Measurements from ENCODE around the gene ZNF831.

- TF ChIP-seq EP300 (IDR thresholded peaks at IDR 0.05) = no peak
- TF ChIP-seq, protein P1, sequence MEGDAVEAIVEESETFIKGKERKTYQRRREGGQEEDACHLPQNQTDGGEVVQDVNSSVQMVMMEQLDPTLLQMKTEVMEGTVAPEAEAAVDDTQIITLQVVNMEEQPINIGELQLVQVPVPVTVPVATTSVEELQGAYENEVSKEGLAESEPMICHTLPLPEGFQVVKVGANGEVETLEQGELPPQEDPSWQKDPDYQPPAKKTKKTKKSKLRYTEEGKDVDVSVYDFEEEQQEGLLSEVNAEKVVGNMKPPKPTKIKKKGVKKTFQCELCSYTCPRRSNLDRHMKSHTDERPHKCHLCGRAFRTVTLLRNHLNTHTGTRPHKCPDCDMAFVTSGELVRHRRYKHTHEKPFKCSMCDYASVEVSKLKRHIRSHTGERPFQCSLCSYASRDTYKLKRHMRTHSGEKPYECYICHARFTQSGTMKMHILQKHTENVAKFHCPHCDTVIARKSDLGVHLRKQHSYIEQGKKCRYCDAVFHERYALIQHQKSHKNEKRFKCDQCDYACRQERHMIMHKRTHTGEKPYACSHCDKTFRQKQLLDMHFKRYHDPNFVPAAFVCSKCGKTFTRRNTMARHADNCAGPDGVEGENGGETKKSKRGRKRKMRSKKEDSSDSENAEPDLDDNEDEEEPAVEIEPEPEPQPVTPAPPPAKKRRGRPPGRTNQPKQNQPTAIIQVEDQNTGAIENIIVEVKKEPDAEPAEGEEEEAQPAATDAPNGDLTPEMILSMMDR (IDR thresholded peaks at IDR 0.05) = no peak
These were observed 3.1 kb upstream of the ZNF831 start for GRCh38 chr20:59160389-59161115.

All from ovary (tissue), 3 donors.